ENCODE data around the gene TFDP1.

The TFDP1 gene

GRCh38 chr13:113573065-113573464, 11.5 kb upstream of the TFDP1 start:
- TF ChIP-seq SIN3A (IDR thresholded peaks at IDR 0.05; ENCODE audit: borderline replicate concordance, insufficient read depth, low read length) (no peak), FOXP2 (optimal IDR thresholded peaks at IDR 0.05; ENCODE audit: borderline replicate concordance, extremely low read depth, extremely low read length, insufficient read depth) (no peak), POLR2AphosphoS5 (IDR thresholded peaks at IDR 0.05; ENCODE audit: low read depth, low read length) (no peak), TAF1 (IDR thresholded peaks at IDR 0.05; ENCODE audit: borderline replicate concordance, insufficient read depth, low read length) (no peak), REST (IDR thresholded peaks at IDR 0.05; ENCODE audit: insufficient read depth in 1 of 2, low read depth in 2 of 2, low read length in 2 of 2) (no peak)

- TF ChIP-seq SIN3A (IDR thresholded peaks at IDR 0.05; ENCODE audit: borderline replicate concordance, insufficient read depth, low read length), result no peak
- no peak for TF ChIP-seq FOXP2 (optimal IDR thresholded peaks at IDR 0.05; ENCODE audit: borderline replicate concordance, extremely low read depth, extremely low read length, insufficient read depth)
- TF ChIP-seq POLR2AphosphoS5 (IDR thresholded peaks at IDR 0.05; ENCODE audit: low read depth, low read length), result no peak
- no peak for TF ChIP-seq REST (IDR thresholded peaks at IDR 0.05; ENCODE audit: insufficient read depth in 1 of 2, low read depth in 2 of 2, low read length in 2 of 2)
- TF ChIP-seq TAF1 (IDR thresholded peaks at IDR 0.05; ENCODE audit: borderline replicate concordance, insufficient read depth, low read length), result no peak
Observed at GRCh38 chr13:113576597-113576996, 8.0 kb upstream of the TFDP1 start.

- TF ChIP-seq POLR2AphosphoS5 (IDR thresholded peaks at IDR 0.05; ENCODE audit: low read depth, low read length), result no peak
- TF ChIP-seq FOXP2 (optimal IDR thresholded peaks at IDR 0.05; ENCODE audit: borderline replicate concordance, extremely low read depth, extremely low read length, insufficient read depth), result no peak
- TF ChIP-seq SIN3A (IDR thresholded peaks at IDR 0.05; ENCODE audit: borderline replicate concordance, insufficient read depth, low read length), result no peak
- TF ChIP-seq TAF1 (IDR thresholded peaks at IDR 0.05; ENCODE audit: borderline replicate concordance, insufficient read depth, low read length), result no peak
- TF ChIP-seq REST (IDR thresholded peaks at IDR 0.05; ENCODE audit: insufficient read depth in 1 of 2, low read depth in 2 of 2, low read length in 2 of 2), result no peak
Observed at GRCh38 chr13:113577881-113578435, 6.6 kb upstream of the TFDP1 start.

- TF ChIP-seq FOXP2 (optimal IDR thresholded peaks at IDR 0.05; ENCODE audit: borderline replicate concordance, extremely low read depth, extremely low read length, insufficient read depth) (no peak), POLR2AphosphoS5 (IDR thresholded peaks at IDR 0.05; ENCODE audit: low read depth, low read length) (no peak), TAF1 (IDR thresholded peaks at IDR 0.05; ENCODE audit: borderline replicate concordance, insufficient read depth, low read length) (no peak), SIN3A (IDR thresholded peaks at IDR 0.05; ENCODE audit: borderline replicate concordance, insufficient read depth, low read length) (no peak), REST (IDR thresholded peaks at IDR 0.05; ENCODE audit: insufficient read depth in 1 of 2, low read depth in 2 of 2, low read length in 2 of 2) (no peak)
Observed at GRCh38 chr13:113579686-113580085, 4.9 kb upstream of the TFDP1 start.

All from PFSK-1 (cell line).